Stimulated activated effector memory CD8-positive, alpha-beta T cell treated with anti-CD3 and anti-CD28 coated beads, Interleukin-12 subunit alpha, Interleukin-12 subunit beta, amount 100 ng/mL, for 72 hours (primary cell): Measurements from ENCODE around the gene ZDHHC11B.

Experiments
- ATAC-seq: fragments of 150-1000 bp; cut with Tn5 transposase; 2 replicates; pipeline ENCODE4 v1.10.0; 2021
- DNase-seq, 2 donors: peaks; one replicate each; pipeline ENCODE4 v3.0.0; 2021 to 2022; ENCODE audit warnings: low spot score in 2 of 2
- H3K27ac Mint-ChIP-seq: one replicate; pipeline ENCODE4 v1.8.0; 2022; ENCODE audit warnings: mild to moderate bottlenecking, mixed read lengths
- H3K36me3 Mint-ChIP-seq: one replicate; pipeline ENCODE4 v1.8.0; 2022; ENCODE audit warnings: mild to moderate bottlenecking, mixed read lengths
- H3K4me1 Mint-ChIP-seq: one replicate; pipeline ENCODE4 v1.8.0; 2022; ENCODE audit warnings: mixed read lengths
- H3K4me3 Mint-ChIP-seq: one replicate; pipeline ENCODE4 v1.8.0; 2022; ENCODE audit warnings: mild to moderate bottlenecking, mixed read lengths
- H3K9me3 Mint-ChIP-seq: one replicate; pipeline ENCODE4 v1.8.0; 2022; ENCODE audit warnings: mixed read lengths

ZDHHC11B gene

DNA sequence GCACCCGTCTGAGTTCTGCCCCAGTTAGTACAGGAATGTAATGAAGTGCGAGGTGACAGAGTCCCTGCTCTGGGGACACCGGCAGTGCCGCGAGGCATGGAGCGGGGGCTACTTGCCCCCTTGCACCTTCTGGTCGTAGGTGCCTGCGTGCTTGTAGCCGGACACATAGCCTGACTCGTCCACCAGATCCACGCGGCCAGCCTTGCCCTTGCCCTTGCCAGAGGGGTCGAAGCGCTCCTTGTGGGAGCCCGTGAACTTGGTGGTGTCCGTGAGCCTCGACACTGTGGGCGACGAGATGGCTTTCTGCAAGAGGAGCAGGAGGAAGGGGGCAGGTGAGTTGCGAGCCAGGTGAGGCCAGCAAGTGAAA is 119.6 kb downstream of the ZDHHC11B start:
- ATAC-seq (no peak), DNase-seq (no peak)
- no peak overlapping the region for H3K27ac Mint-ChIP-seq
- no peaks in the 10 kb centered on the region for H3K4me1 Mint-ChIP-seq
- H3K4me3 Mint-ChIP-seq = no peak overlapping the region
- no peaks in the 10 kb centered on the region for H3K9me3 Mint-ChIP-seq
- H3K36me3 Mint-ChIP-seq = peaks cover 25% of the 10 kb centered on the region

DNA sequence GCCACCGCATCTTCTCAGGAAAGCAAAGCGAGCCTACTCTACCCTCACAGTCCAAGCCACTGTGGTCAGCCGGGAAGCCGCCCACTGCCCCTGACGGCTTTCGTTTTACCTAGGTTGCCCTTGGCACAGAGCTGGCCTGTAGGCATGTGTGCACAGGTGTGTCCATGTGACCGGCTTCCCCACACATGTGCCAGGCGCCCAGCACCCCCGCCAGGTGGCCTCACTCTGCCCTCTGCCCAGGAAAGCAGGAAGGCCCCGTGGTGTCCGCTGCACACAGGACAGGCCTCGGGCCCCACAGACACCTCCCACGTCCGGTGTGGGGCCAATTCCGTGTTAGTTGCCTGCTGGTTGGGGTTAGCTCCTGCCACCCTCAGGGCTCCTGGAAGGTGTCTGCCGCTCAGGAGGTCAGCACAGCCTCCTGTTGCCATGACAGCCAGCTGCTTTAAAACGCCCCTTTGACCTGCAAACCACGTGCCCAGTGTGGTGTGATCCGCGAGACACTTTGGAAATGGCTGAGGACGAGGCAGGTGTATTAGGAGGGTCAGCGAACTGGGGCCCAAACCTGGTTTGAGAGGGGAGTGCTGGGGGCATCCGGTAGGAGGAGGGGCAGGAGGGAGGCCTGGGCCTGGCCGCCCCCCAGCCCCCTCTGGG is 120.1 kb downstream of the ZDHHC11B start:
- Mint-ChIP-seq H3K4me1 (no peaks in the 10 kb centered on the region), H3K27ac (no peak overlapping the region), H3K36me3 (peaks cover 26% of the 10 kb centered on the region), H3K9me3 (no peaks in the 10 kb centered on the region), H3K4me3 (no peak overlapping the region)
- ATAC-seq (no peak), DNase-seq (no peak)

DNA sequence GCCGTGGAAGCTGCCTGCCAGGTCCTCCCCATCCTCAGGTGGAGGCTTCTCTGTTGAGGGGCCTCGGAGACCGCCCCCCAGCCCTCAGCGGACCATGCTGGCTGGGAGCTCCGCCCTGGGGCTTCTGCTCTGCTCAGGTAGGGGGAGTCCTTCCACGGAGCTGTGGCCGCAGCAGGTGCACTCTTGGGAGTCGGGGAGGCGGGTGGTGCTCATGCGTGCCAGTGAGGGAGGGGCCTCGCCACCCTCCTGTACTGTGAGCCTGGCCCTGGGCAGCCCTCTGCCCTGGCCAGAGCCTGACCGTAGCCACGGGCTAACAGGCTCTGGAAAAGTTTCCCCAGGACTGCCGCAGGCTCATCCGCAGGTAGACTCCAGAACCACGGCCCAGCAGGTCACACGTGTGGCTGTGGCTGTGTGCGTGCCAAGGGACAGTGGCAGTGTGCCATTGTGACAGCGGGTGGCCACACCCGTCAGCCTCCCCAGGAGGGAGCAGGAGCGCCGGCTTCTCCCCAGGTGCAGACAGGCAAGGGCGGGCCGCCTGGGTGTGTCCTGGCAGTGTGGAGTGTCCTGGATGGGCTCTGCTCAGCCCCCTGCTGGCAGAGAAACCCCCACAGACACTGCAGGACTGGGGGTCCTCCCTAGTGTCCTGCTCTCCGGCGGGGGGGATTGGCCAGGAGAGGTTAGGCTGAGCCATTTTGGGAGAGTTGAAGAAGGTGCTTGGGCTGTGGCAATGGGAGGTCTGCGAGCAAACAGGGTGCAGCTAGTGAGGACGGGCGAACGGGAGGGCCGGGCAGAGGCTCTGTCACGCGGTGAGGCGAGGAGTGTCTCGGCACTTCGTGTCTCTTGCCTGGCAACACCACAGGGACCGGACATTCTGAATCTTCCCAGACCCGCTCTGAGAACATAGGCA is 120.8 kb downstream of the ZDHHC11B start:
- no peak overlapping the region for H3K27ac Mint-ChIP-seq
- peaks cover 32% of the 10 kb centered on the region for H3K36me3 Mint-ChIP-seq
- ATAC-seq (no peak), DNase-seq (no peak)
- H3K4me3 Mint-ChIP-seq = no peak overlapping the region
- H3K9me3 Mint-ChIP-seq = no peaks in the 10 kb centered on the region
- H3K4me1 Mint-ChIP-seq = no peaks in the 10 kb centered on the region

- ATAC-seq = no peak
- Mint-ChIP-seq H3K36me3 (peaks cover 39% of the 10 kb centered on the region), H3K27ac (no peak overlapping the region), H3K9me3 (no peaks in the 10 kb centered on the region), H3K4me1 (no peaks in the 10 kb centered on the region), H3K4me3 (no peak overlapping the region)
- DNase-seq = no peak
These were observed 121.6 kb downstream of the ZDHHC11B start for GRCh38 chr5:662751-663435.

- no peak for ATAC-seq
- H3K9me3 Mint-ChIP-seq = no peaks in the 10 kb centered on the region
These were observed 122.4 kb downstream of the ZDHHC11B start for GRCh38 chr5:661891-662750.

DNA sequence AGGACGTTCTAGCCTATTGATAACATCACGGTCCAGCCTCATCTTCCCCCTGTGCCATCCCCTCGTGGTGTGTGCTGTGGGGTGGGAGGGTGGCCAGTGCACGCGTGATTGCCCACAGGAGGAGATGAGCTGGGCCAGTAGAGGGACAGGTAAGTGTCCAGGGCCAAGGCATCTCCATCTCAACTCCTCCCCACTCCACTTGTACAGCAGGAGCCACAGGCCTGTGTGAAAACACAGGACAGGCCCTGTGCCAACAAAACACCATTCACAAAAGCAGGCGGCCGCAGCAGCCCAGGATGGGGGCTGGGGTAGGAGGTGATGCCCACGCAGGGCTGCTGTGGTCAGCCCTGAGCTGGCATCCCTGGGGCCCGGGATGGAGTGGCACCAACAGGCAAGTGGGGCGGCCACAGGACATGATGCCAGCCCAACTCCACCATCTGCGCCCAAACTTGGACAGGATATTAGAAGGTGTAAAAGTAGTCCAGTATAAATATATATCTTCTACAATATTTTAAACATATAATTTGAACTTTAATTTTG is 124.0 kb downstream of the ZDHHC11B start:
- ATAC-seq = no peak
- no peak overlapping the region for H3K27ac Mint-ChIP-seq
- peaks cover 48% of the 10 kb centered on the region for H3K36me3 Mint-ChIP-seq

More at GRCh38 chr5:661891-662750, 122.4 kb downstream of the ZDHHC11B start:
- Mint-ChIP-seq H3K4me1 (no peaks in the 10 kb centered on the region), H3K36me3 (peaks cover 41% of the 10 kb centered on the region), H3K4me3 (no peak overlapping the region), H3K27ac (no peak overlapping the region)
- no peak for DNase-seq

More for the DNA sequence above, 124.0 kb downstream of the ZDHHC11B start:
- Mint-ChIP-seq H3K9me3 (no peaks in the 10 kb centered on the region), H3K4me1 (no peaks in the 10 kb centered on the region), H3K4me3 (no peak overlapping the region)
- no peak for DNase-seq
